GM21737 (cell line): Measurements from ENCODE around the gene MYO7A.

ENCODE experiments used
- ATAC-seq: cut with Tn5 transposase; IDR thresholded peaks from one replicate; pipeline ENCODE4 v1.9.1; 2021; ENCODE audit warnings: mild to moderate bottlenecking, moderate library complexity; ENCODE audit not compliant: unreplicated experiment

MYO7A gene

GRCh38 chr11:77144196-77144856 is 16.3 kb downstream of the MYO7A start:
- ATAC-seq, result no peak

GRCh38 chr11:77144857-77145428 is 16.9 kb downstream of the MYO7A start:
- ATAC-seq, result no peak

DNA sequence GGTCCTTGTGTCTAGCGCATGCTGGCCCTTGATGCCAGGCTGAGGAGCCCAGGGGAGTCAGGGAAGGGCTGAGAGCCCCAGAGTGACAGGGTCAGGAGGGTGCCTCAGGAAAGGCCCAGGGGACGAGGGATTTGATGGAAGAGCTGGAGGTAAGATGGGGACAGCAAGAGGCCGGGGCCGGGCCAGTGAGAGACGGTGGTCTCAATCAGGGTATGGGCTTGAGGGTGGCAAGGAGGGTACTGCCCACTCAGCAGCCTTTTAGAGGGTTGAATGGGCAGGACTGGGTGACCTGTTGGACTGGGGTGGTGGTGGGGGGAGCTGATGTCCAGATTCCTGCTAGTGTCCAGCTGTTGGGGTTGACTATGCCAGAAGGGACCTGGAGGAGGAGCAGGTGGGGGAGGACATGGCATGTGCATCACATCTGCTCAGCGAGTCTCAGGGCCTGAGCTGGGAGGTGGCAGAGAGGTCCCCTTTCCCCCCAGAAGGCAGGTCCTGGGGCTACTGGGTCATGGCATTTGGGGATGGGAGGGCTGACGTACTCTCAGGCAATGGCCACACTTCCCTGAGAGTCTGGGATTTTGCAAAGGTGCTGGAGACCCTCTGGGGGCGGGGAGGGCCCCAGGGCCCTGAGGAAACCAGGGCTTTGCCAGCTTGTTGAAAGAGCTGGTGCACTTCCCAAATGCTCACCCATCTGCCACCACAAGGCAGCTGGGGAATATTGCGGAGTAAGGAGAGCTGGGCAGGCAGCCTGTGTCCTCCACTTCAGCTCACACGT is 18.4 kb downstream of the MYO7A start:
- no peak for ATAC-seq

DNA sequence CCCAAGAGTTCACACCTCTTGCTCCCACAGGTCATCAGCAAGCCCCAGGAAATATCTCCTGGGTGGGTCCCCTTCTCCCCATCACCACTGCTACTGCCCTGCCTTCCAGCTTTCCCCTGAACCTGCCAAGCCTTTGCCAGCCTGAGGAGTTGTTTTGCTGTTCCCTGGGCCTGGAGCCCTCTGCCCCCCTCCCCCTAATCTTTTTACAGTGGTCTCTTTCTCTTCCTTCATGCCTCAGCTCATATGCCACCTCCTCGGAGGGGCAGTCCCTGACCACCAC is 18.9 kb downstream of the MYO7A start:
- no peak for ATAC-seq

DNA sequence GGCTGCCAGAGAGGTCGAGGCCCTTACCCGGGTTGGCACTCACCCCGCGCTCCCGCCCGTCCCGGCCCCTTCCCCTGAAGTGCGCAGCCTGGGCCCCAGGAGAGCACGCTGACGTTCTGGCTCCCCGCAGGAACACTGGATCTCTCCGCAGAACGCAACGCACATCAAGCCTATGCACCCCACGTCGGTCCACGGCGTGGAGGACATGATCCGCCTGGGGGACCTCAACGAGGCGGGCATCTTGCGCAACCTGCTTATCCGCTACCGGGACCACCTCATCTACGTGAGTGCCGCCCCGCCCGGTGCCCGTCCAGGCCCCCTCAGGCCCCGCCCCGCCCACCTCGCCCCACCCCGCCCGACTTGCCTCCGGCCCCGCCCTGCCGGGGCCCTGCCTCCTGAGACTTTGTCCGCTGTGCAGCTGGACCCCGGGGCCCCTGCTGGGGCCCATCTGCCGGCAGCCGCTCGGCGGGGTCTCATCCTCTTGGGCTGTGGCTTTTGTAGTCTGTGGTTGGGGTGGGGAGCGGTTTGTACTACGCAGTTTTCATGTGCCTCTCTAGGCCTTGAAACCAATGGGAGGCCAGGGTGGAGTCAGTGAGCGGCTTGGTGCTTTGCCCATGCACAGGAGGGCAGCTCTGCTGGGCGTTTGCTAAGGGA is 19.7 kb downstream of the MYO7A start:
- no peak for ATAC-seq

- ATAC-seq, result no peak
Observed at GRCh38 chr11:77148963-77149715, 21.1 kb downstream of the MYO7A start.

- no peak for ATAC-seq
Observed at GRCh38 chr11:77149716-77150392, 21.8 kb downstream of the MYO7A start.

DNA sequence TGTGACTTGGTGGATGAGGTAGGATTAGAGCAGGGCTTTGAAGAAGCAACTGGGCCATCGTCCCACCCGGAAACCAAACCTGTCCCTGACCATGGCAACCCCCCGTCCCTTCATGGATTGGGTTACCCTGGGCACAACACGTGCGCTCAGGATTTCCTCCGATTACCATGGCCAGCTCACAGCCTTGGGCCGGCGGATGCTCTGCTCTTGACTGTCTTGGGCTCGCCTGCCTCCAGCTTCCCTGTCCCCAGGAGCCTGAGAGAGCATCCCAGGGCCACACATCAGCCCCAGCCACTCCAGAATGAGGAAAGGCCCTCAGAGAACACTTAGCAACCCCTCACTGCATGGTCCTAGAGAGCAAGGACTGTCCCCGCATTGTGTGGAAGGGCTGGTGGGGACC is 22.8 kb downstream of the MYO7A start:
- no peak for ATAC-seq

- no peak for ATAC-seq
Observed at GRCh38 chr11:77151804-77152509, 23.9 kb downstream of the MYO7A start.

DNA sequence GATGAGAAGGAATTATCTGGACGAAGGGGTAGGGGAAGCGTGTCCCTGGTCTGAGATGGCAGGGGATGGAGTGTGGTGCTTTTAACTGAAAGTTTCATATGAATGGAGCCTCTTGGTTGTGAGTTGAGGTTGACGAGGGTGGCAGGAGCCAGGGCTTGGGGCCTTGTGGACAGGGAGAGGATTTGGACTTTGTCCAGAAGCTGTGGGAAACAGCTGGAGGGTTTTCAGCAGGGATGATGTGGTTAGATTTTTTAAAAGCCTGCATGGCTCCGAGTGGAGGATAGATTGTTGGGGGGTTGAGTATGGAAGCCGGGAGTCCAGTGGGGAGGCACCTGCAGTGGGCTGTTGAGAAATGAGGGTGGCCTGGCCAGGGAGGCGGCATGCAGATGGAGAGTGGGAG is 24.8 kb downstream of the MYO7A start:
- no peak for ATAC-seq

DNA sequence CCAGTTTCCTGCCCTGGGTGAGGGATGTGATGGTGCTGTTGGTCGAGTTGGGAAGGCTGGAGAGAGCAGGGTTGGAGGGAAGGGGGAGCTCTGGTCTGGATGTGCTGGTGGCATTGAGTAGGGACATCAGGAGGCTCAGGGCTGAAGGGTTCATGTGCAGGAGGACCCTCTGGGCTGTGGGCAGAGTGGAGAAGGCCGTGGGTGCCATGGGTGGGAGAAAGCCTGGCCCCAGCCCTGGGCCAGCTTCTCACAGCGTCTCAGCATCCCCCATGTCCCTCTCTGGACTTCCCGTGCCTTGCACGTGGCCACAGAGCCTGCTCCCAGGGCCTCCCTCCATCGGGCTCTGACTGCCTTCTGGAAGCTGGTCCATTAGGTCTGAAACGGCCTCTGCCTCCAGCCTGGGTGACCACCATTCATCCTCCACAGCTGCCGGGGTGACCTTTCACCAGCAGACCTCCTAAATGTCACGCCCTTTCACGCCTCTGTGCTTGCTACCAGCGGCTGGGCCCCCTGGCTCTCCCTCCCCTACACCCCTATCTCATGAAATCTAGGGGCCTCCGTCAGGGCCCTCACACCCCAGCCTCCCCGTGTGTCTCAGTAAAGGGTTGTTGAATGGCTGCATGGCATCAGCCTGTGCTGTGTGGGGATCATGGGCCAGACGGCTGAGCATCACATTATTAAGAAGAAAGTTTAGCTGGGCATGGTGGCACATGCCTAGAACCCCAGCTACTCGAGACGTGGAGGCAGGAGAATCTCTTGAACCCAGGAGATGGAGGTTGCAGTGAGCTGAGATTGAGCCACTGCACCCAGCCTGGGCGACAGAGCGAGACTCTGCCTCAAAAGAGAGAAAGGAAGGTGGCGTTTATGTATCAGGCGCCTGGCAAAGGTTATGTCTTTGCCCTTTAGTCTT is 25.5 kb downstream of the MYO7A start:
- no peak for ATAC-seq

DNA sequence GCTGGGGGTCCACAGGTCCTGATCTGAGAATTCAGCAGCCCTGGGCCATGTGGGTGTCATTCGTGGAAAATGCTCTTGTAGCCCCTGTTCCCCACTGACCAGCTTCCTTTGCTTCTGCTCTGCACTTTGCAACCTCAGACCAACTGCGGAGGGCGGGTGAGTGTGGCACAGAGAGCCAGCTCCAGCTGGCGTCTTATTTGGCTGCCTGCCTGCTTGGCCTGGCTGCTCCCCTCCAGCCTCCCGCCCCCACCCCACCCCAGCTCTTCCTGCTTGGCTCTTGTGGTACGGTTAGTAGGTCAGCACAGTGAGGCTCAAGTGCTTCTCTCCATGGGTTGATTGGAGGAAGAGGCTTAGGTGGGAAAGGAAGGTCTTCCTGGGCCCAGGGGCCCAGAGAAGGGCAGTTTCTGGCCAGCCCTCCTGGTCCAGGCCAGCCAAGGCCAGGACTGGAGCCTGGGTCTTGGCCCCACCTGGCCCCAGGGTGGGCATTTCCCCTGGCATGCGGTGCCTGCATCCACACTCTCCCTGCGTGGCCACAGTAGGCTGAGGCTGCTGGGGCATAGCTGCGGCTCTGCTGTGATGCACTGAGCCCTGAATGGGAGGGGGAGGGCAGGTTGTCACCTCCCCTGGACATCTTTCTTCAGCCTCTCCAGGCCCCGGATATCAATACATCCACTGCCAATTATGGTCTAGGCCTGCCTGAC is 26.5 kb downstream of the MYO7A start:
- ATAC-seq, result no peak

GRCh38 chr11:77155082-77155475 is 27.0 kb downstream of the MYO7A start:
- ATAC-seq, result no peak

- ATAC-seq, result no peak
Observed at GRCh38 chr11:77155556-77156130, 27.6 kb downstream of the MYO7A start.

- ATAC-seq, result no peak
Observed at GRCh38 chr11:77156396-77157195, 28.6 kb downstream of the MYO7A start.

DNA sequence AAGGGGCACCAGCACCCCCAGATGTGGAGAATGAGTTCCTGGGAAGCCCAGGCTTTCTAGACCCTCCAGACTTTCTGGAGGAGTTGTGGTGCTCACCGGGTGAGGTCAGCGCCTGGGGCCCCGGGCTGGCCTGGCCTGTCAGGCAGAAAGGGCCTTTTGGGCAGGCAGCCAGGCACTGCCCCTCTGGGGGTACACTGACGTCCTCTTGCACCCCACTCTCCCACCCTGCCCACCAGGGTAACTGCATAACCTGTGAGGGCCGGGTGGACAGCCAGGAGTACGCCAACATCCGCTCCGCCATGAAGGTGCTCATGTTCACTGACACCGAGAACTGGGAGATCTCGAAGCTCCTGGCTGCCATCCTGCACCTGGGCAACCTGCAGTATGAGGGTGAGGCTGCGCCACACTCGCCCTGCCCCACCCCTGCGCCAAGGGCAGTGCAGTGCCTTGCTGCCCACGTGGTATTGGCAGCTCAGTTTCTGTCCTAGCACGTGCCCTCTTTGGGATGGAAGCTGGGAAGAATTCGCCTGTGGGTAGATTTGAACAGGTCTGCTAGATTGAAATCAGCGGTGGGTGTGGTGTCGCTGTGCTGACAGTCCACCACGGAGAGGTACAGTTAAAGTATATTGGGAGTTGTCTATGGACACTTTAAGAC is 30.1 kb downstream of the MYO7A start:
- ATAC-seq, result no peak
